ENCODE results near the gene RUNX3.

DNA sequence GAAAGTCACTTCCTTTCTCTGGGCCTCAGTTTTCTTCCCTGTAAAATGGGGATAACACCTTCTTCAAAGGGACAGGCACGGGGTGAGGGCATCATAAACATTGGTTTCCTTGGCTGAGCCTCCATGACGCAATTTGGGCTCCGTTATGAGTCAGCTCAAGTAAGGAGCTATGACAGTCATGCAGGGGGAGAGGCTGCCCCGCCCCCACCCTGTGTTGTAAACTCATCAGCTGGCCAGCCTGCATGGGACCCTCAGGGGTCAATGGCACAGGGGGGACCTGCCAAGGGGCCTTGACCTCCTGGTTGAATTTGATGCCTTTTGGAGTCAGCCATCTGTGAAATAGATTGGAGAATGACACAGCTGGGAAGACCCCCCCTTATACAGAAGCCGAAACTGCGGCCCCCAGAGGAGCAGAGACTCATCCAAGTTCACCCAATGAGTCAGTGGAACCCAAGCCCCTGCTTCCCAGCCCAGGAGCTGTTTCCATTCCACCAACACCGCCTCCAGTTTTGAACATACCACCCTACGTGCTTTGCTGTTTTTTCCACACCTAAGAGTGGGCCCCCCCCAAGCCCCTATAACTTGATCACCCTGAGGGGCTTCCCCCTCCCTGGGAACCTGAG lies 36.8 kb upstream of the RUNX3 start:
- TF ChIP-seq, protein P1, sequence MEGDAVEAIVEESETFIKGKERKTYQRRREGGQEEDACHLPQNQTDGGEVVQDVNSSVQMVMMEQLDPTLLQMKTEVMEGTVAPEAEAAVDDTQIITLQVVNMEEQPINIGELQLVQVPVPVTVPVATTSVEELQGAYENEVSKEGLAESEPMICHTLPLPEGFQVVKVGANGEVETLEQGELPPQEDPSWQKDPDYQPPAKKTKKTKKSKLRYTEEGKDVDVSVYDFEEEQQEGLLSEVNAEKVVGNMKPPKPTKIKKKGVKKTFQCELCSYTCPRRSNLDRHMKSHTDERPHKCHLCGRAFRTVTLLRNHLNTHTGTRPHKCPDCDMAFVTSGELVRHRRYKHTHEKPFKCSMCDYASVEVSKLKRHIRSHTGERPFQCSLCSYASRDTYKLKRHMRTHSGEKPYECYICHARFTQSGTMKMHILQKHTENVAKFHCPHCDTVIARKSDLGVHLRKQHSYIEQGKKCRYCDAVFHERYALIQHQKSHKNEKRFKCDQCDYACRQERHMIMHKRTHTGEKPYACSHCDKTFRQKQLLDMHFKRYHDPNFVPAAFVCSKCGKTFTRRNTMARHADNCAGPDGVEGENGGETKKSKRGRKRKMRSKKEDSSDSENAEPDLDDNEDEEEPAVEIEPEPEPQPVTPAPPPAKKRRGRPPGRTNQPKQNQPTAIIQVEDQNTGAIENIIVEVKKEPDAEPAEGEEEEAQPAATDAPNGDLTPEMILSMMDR (IDR thresholded peaks at IDR 0.05), result no peak
- no peak for TF ChIP-seq EZH2 (IDR thresholded peaks at IDR 0.05; ENCODE audit: borderline replicate concordance, insufficient read depth, low read depth, low read length, poor library complexity, severe bottlenecking)
